OCI-LY1 (cell line): ENCODE results near the gene CRY2.

ENCODE experiments used
- EZH2 ChIP-seq: fragments of 200-600 bp; sonication (generic), shearing (Covaris generic); IDR thresholded peaks from 2 replicates; pipeline ENCODE4 v1.8.0; 2017; ENCODE audit warnings: borderline replicate concordance, mixed run types, mild to moderate bottlenecking, antibody characterized with exemption, low read length, moderate library complexity, mixed read lengths
- TF ChIP-seq, protein P1 (sequence below): fragments of 200-600 bp; sonication (generic), shearing (Covaris generic); IDR thresholded peaks from 2 replicates; pipeline ENCODE4 v1.5.1; 2017; ENCODE audit warnings: mild to moderate bottlenecking, antibody characterized with exemption, low read length, moderate library complexity, mixed read lengths

GRCh38 chr11:45809456-45810395, 37.5 kb upstream of the CRY2 start:
- TF ChIP-seq, protein P1, sequence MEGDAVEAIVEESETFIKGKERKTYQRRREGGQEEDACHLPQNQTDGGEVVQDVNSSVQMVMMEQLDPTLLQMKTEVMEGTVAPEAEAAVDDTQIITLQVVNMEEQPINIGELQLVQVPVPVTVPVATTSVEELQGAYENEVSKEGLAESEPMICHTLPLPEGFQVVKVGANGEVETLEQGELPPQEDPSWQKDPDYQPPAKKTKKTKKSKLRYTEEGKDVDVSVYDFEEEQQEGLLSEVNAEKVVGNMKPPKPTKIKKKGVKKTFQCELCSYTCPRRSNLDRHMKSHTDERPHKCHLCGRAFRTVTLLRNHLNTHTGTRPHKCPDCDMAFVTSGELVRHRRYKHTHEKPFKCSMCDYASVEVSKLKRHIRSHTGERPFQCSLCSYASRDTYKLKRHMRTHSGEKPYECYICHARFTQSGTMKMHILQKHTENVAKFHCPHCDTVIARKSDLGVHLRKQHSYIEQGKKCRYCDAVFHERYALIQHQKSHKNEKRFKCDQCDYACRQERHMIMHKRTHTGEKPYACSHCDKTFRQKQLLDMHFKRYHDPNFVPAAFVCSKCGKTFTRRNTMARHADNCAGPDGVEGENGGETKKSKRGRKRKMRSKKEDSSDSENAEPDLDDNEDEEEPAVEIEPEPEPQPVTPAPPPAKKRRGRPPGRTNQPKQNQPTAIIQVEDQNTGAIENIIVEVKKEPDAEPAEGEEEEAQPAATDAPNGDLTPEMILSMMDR: no peak
- TF ChIP-seq EZH2: no peak
